HG03159 (cell line): Measurements from ENCODE around the gene WFDC2.
"Not testable (repeated sequence)": the region's sequence is repeated elsewhere in the genome, so short reads cannot be mapped to it uniquely, and the experiment has no call there.

ENCODE experiments used
- ATAC-seq: cut with Tn5 transposase; IDR thresholded peaks from one replicate; pipeline ENCODE4 v1.9.1; 2021; ENCODE audit warnings: mild to moderate bottlenecking, moderate library complexity; ENCODE audit not compliant: unreplicated experiment

WFDC2 gene

DNA sequence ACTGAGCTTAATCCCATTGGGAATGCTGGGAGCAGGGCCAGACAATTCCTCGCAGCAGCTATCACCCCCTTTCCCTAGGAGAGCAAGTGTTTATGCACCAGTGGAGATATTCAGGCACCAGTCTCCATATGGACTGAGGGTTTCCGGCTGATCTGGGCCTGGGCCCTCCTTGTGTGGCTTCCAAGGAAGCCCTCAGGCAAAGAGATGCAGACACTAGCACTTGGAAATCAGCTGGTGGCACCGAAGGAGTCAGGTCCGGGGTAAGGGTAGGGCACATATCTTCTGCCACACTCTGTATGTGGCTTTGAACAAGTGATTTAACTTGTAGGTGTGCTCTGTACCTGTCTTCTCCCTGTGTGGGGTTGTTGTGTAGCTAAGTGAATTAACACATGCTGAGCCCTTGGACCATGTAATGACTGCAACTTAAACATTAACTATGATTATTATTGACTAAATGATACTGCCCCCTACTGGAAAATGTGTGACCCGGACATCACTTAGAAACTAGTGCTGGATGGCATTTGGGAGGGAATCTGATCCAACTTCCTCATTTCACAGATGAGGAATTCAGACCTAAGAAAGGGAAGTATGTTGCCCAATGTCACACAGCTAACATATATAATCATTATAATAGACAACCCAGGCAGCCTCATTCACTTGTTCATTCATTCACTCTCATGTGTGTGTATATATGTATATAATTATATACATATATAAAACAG, 19.3 kb upstream of the WFDC2 start:
- ATAC-seq, result no peak

GRCh38 chr20:45452238-45452637, 17.3 kb upstream of the WFDC2 start:
- no peak for ATAC-seq

DNA sequence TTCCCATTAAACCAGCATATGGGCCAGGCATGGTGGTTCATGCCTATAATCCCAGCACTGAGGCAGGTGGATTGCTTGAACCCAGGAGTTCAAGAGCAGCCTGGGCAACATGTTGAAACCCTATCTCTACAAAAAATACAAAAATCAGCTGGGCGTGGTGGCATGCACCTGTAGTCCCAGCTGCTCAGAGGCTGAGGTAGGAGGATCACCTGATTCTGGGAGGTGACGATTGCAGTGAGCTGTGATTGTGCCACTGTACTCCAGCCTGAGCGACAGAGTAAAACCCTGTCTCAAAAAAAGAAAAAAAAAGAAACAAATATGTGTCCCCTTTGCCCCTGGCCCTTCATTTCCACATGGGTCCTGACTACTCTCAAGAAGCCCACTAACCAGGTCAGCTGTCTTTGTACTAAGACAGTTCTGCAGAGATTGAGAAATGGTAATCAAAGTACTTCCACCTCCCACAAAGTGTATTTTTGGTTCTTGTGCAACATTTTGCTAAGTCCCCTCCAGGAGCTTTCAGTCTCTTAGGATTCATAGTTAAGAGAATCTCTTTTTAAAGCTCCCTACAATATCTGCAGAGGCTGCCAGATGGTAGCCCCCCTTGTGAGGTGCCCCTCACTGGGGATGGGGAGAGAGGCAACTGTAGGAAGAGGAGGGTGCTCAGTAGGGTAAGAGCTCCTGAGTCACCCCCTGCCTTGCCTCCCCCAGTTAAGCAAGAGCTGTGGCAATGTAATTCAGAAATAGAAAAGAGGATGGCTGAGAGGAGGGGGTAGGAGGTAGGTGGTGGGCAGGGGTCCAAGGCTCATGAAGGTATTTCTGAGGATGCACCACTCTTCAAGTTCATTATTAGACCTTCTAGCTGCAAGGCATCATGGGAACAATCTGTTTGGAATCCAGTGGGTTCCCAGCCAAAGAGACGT, 16.5 kb upstream of the WFDC2 start:
- no peak for ATAC-seq

GRCh38 chr20:45456632-45457031, 12.9 kb upstream of the WFDC2 start:
- no peak for ATAC-seq

GRCh38 chr20:45459606-45460005, 9.9 kb upstream of the WFDC2 start:
- no peak for ATAC-seq

DNA sequence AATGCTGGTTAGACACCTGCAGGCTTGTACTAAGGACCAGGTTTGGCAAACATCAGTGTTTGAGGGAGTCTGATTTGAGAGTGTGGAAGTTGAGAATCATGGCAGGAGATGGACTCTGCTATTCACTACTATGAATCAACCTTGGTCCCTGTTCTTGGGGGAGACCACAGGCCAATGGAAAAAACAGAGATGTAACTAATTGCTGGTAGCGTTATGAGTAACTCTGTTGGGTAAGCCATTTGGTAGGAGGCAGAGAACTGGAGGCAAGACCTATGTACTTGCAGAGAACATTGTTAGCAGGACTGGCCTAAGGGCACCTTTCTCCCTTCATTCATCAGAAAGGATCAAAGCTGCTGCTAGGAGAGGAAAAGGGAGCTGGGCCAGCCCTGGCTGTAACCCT, 8.3 kb upstream of the WFDC2 start:
- no peak for ATAC-seq

DNA sequence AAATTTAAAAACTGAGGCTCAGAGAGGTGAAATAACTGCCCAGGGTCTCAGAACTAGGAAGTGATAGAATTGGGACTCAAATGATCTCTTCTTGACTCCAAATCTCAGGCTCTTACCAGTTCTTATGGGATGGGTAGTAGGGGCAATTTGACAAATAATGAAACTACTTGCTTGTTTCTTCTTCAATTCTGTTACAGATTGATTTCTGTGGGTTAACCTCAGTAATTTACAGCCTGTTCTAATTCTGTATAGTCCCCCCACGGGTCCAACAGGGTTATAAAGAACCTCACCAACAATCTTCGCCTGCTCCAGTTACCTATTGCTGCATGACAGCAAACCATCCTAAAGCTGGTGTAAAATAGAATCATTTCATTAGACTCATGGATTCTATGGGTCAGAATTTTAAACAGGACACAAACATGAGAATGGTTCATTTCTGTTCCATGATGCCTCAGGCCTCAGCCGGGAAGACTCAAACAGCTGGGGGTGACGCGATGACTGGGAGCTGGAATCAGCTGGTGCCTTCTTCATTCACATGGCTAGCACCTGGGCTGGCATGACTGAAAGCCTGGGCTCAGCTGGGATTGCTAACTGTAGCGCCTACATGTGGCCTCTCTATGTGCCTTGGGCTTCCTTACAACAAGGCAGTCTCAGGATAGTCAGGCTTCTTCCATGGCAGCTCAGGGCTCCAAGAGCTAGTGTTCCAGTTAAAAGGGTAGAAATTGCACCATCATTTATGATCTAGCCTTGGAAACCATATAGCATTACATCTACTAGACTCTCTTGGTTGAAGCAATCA, 6.6 kb upstream of the WFDC2 start:
- no peak for ATAC-seq

DNA sequence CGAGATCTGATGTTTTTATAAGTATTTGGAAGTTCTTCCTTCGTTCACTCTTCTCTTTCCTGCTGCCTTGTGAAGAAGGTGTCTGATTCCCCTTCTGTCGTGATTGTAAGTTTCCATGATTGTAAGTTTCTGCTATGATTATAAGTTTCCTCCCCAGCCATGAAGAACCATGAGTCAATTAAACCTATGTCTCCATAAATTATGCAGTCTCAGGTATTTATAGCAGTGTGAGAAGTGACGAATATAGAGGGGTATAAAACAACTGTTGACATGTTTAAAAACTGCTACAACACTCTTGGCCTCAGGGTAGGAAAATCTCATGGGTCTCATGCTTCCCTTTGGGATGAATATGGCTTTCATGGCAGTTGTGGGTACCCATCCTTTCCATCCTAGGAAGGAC, 5.8 kb upstream of the WFDC2 start:
- ATAC-seq, result no peak

DNA sequence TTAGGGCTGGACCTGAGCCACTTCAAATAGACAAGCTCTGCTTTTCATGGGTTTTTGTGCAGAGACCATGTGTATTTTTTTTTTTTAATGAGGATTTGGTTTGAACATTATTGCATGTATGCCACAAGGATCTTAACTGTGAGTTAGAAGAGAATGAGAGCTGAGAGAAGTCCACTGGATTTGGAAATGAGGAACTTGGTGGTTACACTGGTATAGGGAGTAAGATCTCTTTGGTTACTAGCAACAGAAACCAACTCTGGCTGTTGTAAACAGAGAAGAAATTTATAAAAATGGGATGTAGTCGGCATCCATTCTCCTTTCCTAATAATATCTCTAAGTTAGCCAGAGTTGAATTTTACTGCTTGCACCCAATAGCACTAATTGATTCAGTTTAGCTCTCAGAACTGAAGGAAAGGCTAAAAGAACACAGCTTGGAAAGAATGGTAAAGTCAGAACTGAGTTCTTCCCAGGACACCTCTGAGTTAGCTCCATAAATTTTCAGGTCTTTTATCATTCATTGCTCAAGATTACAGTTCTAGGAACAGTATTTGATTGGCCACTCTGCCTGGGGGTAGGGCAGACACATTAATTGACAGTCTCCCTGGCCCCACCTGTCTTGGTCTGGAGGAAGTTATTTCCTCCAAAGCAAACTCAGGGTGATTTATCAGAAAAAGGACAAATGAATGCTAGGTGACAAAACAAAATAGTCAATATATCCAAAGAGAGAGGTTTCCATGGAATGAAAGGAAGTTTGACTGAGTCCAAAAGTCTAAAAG, 3.9 kb upstream of the WFDC2 start:
- no peak for ATAC-seq

DNA sequence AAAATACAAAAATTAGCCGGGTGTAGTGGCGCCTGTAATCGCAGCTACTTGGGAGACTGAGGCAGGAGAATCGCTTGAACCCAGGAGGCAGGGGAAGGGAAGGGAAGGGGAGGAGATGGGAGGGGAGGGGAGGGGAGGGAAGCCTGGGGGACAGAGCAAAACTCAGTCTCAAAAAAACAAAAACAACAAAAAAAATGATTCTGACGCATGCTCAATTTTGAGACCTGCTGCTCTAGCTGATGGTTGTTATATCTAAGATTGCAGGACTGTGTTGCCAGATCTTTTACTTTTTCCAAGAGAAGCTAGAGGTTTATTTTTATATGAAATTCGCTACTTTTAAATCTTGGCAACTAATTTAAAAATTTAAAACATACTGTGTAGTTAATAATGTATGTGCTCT, 2.4 kb upstream of the WFDC2 start:
- no peak for ATAC-seq

GRCh38 chr20:45467861-45468260, 1.7 kb upstream of the WFDC2 start:
- ATAC-seq, result no peak

GRCh38 chr20:45470262-45470931, 844 bp downstream of the WFDC2 start:
- no peak for ATAC-seq

DNA sequence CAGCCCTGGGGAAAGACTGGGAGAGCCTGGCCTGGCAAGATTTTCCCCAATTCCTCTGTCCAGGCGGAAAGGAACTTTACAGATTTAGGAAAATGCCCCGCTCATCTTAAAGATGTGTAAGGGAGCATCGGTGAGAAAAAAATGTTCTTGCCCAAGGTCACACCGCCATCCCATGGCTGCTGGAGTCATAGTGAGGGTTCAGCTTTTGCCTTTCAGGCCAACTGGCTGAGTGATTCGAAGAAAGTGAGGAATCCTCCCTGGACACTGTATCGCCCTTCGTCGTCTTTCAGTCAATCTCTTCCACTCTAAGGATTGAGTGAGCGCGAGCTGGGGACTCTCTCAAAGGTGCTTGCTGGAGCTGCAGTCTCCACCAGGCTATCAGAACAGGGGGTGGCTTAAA, 1.4 kb downstream of the WFDC2 start:
- no peak for ATAC-seq

GRCh38 chr20:45472286-45472685, 2.7 kb downstream of the WFDC2 start:
- ATAC-seq, result not testable (repeated sequence)

GRCh38 chr20:45477530-45478148, 8.1 kb downstream of the WFDC2 start:
- ATAC-seq, result not testable (repeated sequence)

DNA sequence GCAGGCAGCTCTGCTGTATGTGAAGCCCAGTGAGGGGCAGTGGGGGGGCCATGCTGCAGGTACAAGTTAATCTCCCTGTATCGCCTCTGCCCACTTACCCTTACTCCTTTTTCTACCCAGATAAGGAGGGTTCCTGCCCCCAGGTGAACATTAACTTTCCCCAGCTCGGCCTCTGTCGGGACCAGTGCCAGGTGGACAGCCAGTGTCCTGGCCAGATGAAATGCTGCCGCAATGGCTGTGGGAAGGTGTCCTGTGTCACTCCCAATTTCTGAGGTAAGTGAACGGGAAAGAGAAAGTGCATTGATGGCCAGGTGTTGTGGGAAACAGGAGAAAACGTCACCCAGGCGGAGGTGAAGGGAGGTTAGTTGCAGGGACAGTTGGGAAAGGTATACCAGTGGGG, 10.3 kb downstream of the WFDC2 start:
- ATAC-seq, result no peak

DNA sequence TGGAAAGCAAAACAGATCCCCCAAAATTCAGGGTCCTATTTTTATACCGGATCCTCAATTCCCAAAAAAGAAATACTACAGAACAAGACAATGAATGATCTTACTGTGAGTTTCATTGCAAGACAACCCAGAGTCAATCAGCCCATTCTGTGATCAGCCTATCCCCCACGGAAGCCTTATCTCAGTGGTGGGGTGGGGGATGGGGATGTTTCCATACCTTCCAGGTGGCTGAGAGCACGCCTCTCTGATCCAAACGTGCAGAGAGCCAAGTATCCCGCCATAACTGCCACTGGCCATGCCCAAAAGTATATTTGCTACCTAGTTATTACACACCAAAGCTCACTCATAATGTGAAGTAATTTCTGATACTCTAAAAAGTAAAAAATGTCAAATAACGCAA, 15.1 kb downstream of the WFDC2 start:
- ATAC-seq, result no peak

DNA sequence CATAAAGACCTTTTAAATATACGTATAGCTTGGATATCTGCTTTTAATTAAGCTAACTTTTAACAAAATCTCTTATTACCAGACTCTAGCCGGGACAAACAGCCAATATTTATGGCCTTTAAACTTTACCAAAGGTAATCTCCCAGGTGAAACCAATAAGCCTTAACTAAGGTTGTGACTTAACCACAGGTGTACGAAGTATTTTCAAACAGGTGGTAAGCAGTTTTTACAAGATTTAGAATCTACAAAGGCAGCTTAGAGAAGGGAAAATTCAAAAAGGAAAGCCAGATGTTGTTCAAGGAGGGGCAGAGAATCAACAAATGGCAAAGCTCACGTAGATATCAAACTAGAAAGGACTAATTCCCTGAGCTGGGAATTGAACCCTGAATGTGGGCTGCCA, 15.8 kb downstream of the WFDC2 start:
- no peak for ATAC-seq

DNA sequence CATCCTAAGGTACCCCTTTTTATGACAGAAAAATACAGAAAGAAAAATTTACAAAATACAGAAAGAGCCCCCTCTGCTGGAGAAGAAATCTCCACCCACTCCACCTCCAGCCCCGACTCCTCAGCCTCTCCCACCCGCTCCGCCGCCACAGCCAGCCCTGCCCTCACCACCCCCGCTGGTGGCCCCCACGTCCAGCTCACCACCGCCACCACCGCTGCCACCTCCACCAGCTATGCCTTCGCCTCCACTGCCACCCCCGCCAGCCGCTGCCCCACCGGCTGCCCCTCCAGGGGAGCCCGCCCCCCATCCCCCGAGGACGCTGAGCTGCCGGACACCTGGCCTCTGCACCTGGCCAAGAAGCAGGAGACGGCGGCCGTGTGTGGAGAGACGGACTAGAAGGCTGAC, 17.7 kb downstream of the WFDC2 start:
- no peak for ATAC-seq

DNA sequence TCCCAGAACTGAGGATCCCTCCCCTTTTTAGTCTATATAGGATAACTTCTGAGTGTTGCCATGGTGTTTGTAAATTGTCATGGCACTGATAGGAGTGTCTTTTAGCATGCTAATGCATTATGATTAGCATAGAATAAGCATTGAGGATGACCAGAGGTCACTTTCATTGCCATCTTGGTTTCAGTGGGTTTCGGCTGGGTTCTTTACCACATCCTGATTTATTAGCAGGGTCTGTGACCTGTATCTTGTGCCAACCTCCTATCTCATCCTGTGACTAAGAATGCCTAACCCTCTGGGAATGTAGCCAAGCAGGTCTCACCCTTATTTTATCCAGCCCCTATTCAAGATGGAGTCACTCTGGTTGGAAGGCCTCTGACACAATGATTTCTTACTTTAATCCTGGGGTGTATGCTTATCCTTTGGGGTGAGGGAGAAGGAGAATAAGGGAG, 19.6 kb downstream of the WFDC2 start:
- no peak for ATAC-seq
